PC-9 (cell line): Measurements from ENCODE around the gene BMP5. TPM values are rescaled to one million over a fixed set of nuclear protein-coding genes. Genes with fewer than 3 reads are reported as not detected.

Source experiments
- BruUV-seq: library from RNA; stranded (reverse); fragments of 400-500 nt; replicated peaks from 2 replicates; lab custom pipeline; 2021; lab: Mats Ljungman, UMichigan
- CTCF ChIA-PET: fragments of 300-600 bp; sonication (Branson Sonifier 250); formaldehyde crosslinking; loops from one replicate; lab custom pipeline; 2022; ENCODE audit warnings: antibody characterized with exemption; lab: Charles Lee
- POLR2A ChIA-PET: fragments of 300-600 bp; sonication (Branson Sonifier 250); formaldehyde crosslinking; loops from one replicate; lab custom pipeline; 2022; ENCODE audit warnings: antibody characterized with exemption; ENCODE audit not compliant: unreplicated experiment; lab: Charles Lee
- DNase-seq, 2 experiments: peaks; one replicate each; pipeline versions ENCODE4 v3.0.0 to v3.0.0-alpha.2; 2015 to 2022; ENCODE audit warnings: mixed read lengths in 1 of 2
- H2AFZ ChIP-seq: fragments of 200-600 bp; sonication (generic); 2 replicates; pipeline ENCODE4 v1.8.1; 2017; ENCODE audit warnings: antibody characterized with exemption
- H3F3A ChIP-seq: fragments of 200-600 bp; sonication (generic); 2 replicates; pipeline ENCODE4 v1.8.1; 2017; ENCODE audit warnings: antibody characterized with exemption, mild to moderate bottlenecking, low read depth; ENCODE audit not compliant: insufficient read depth
- H3K27ac ChIP-seq: fragments of 200-600 bp; sonication (generic); 2 replicates; pipeline ENCODE4 v1.6.1; 2016; ENCODE audit warnings: mixed run types
- H3K27me3 ChIP-seq: fragments of 200-600 bp; sonication (generic); 2 replicates; pipeline ENCODE4 v1.6.1; 2016; ENCODE audit warnings: low read depth, mixed run types; ENCODE audit not compliant: insufficient read depth
- H3K36me3 ChIP-seq: fragments of 200-600 bp; sonication (generic); 2 replicates; pipeline ENCODE4 v1.6.1; 2016; ENCODE audit warnings: low read depth, mixed run types
- H3K4me1 ChIP-seq: fragments of 200-600 bp; sonication (generic); replicated peaks from 2 replicates; pipeline ENCODE4 v1.6.1; 2016; ENCODE audit warnings: mixed run types; ENCODE audit not compliant: insufficient read depth
- H3K4me2 ChIP-seq: fragments of 200-600 bp; sonication (generic); 2 replicates; pipeline ENCODE4 v1.6.1; 2017; ENCODE audit warnings: mixed run types
- H3K4me3 ChIP-seq: fragments of 200-600 bp; sonication (generic); 2 replicates; pipeline ENCODE4 v1.6.1; 2016; ENCODE audit warnings: mixed run types
- H3K79me2 ChIP-seq: fragments of 200-600 bp; sonication (generic); 2 replicates; pipeline ENCODE4 v1.6.1; 2017; ENCODE audit warnings: low read depth, mixed run types
- H3K9me2 ChIP-seq: fragments of 200-600 bp; sonication (generic); 2 replicates; pipeline ENCODE4 v1.8.1; 2017; ENCODE audit warnings: mild to moderate bottlenecking; ENCODE audit not compliant: insufficient read depth
- H3K9me3 ChIP-seq: fragments of 200-600 bp; sonication (generic); 2 replicates; pipeline ENCODE4 v1.8.1; 2016; ENCODE audit warnings: low read depth; ENCODE audit not compliant: insufficient read depth
- H4K20me1 ChIP-seq: fragments of 200-600 bp; sonication (generic); 2 replicates; pipeline ENCODE4 v1.8.1; 2017; ENCODE audit not compliant: insufficient read depth
- EZH2 ChIP-seq: fragments of 200-600 bp; sonication (generic); IDR thresholded peaks from 2 replicates; pipeline ENCODE4 v1.8.0; 2017; ENCODE audit warnings: antibody characterized with exemption, low read depth
- intact Hi-C: fragments of 100-400 bp; cut with micrococcal nuclease; formaldehyde crosslinking; loops from one replicate; pipeline ENCODE4 v1.10.0; 2022; ENCODE audit not compliant: unreplicated experiment
- total RNA-seq: library from RNA; stranded (reverse); gene quantifications from 2 replicates; pipeline ENCODE4 v1.2.3, GENCODE V29; 2021
- TF ChIP-seq, protein P1 (sequence below): fragments of 200-600 bp; sonication (generic); conservative IDR thresholded peaks from 2 replicates; pipeline ENCODE4 v1.6.1; 2017; ENCODE audit warnings: mixed run types, antibody characterized with exemption, mild to moderate bottlenecking, moderate library complexity

The BMP5 gene
- total RNA-seq, 1 experiment from 2014 or later, result 0.20 TPM

DNA sequence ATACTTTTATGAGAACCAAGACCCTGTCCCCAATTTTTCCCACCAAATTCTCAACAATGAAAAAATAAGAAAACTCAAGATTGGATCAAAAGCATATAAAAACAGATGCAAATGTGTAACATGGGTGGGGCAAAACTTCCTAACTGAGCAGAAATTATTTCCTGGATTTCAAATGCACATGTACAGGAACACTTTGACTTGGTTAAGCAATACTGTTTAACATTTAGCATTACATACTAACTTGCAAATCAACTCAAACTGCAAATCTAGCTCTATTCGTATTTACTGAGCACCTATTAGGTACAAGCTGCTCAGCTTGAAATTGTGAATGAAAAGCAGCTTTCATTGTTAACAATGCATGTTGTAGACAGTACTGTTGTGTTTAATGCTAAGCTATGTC is 40.2 kb downstream of the BMP5 start:
- H3K79me2 ChIP-seq, result no peaks in the 10 kb centered on the region
- H3K4me3 ChIP-seq, result no peak overlapping the region
- H4K20me1 ChIP-seq, result no peaks in the 10 kb centered on the region
- POLR2A ChIA-PET, result no interaction called here
- no peaks in the 10 kb centered on the region for H3K27me3 ChIP-seq
- H3K36me3 ChIP-seq, result no peaks in the 10 kb centered on the region
- H3K9me3 ChIP-seq, result no peaks in the 10 kb centered on the region; the same call in 1 of the 2 replicates
- H3K4me1 ChIP-seq, result no peaks in the 10 kb centered on the region
- no TSS peak for BruUV-seq
- CTCF ChIA-PET, result no interaction called here
- H3K9me2 ChIP-seq, result no peaks in the 10 kb centered on the region; the same call in 1 of the 2 replicates
- H3K4me2 ChIP-seq, result no peak overlapping the region
- intact Hi-C loops, result no loop called here
- no peak for TF ChIP-seq EZH2
- TF ChIP-seq, protein P1, sequence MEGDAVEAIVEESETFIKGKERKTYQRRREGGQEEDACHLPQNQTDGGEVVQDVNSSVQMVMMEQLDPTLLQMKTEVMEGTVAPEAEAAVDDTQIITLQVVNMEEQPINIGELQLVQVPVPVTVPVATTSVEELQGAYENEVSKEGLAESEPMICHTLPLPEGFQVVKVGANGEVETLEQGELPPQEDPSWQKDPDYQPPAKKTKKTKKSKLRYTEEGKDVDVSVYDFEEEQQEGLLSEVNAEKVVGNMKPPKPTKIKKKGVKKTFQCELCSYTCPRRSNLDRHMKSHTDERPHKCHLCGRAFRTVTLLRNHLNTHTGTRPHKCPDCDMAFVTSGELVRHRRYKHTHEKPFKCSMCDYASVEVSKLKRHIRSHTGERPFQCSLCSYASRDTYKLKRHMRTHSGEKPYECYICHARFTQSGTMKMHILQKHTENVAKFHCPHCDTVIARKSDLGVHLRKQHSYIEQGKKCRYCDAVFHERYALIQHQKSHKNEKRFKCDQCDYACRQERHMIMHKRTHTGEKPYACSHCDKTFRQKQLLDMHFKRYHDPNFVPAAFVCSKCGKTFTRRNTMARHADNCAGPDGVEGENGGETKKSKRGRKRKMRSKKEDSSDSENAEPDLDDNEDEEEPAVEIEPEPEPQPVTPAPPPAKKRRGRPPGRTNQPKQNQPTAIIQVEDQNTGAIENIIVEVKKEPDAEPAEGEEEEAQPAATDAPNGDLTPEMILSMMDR, result no peak
- H3K27ac ChIP-seq, result no peak overlapping the region
- H3F3A ChIP-seq, result no peaks in the 10 kb centered on the region
- no peak for DNase-seq
- H2AFZ ChIP-seq, result no peak overlapping the region

DNA sequence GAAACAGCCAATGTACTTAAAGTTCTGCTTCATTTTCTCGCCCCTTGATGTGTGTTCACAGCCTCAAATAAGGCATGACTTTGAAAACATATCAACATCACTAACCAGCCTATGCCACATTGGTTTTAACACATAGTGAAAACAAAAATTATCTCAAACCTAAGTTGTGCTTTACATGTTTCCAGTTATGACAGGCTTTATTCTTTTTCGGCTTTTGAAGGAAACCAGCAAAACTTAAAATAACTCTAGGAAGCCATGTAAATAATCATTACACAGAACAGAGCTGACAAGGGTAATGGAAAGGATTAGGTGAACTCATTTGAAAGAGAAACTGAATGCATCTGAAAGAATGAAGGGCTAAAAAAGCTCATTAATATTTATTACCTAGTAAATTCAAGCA is 42.1 kb downstream of the BMP5 start:
- H3F3A ChIP-seq, result no peaks in the 10 kb centered on the region
- intact Hi-C loops, result no loop called here
- no peaks in the 10 kb centered on the region for H3K36me3 ChIP-seq
- H3K27ac ChIP-seq, result no peak overlapping the region
- H3K4me2 ChIP-seq, result no peak overlapping the region
- no peaks in the 10 kb centered on the region; the same call in 1 of the 2 replicates for H3K9me2 ChIP-seq
- no peak for DNase-seq
- H3K9me3 ChIP-seq, result no peaks in the 10 kb centered on the region; the same call in 1 of the 2 replicates
- no peaks in the 10 kb centered on the region for H3K79me2 ChIP-seq
- TF ChIP-seq, protein P1, result no peak
- TF ChIP-seq EZH2, result no peak
- no TSS peak for BruUV-seq
- no peaks in the 10 kb centered on the region for H4K20me1 ChIP-seq
- no peaks in the 10 kb centered on the region for H3K27me3 ChIP-seq
- H3K4me1 ChIP-seq, result 0 out of 2 replicates have a peak, but pooled peaks cover 3% of the 10 kb centered on the region
- H3K4me3 ChIP-seq, result no peak overlapping the region
- ChIA-PET CTCF (no interaction called here), POLR2A (no interaction called here)
- no peak overlapping the region for H2AFZ ChIP-seq

DNA sequence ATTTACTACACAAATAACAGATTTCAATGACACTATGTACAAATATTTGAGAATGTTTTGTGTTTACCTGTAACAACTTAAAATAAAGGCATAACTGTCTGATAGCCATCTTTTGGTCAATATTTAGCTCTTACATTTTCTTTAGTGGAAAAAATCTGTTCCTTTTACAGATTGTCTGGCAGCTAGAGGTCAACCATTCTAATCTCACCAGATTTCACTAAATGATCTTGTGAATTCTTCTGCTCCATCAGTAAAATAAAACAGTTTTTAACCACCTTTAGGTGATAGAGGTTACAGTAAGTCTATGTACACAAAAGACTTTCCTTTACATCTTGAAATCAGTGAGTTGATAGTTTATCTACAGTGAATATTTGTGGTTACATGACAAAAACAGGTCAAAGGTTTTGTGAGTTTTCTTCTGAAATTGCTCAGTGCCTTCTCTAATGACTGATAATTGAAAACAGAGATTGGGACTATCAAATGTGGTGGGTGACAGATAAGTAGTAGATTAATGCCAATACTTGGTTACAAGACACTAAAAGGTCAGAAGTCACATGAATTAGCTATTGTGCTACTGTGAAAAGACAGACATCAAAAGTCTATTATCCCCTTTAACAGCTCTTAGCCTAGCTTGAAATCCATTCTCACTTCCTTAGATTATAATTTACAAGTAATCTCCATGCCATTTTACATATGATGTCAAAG is 47.4 kb downstream of the BMP5 start:
- H3F3A ChIP-seq, result no peaks in the 10 kb centered on the region
- no peak overlapping the region for H3K4me2 ChIP-seq
- no peaks in the 10 kb centered on the region for H3K36me3 ChIP-seq
- H3K9me3 ChIP-seq, result peaks cover 5% of the 10 kb centered on the region; the same call in 1 of the 2 replicates
- ChIA-PET CTCF (no interaction called here), POLR2A (no interaction called here)
- peaks cover 10% of the 10 kb centered on the region; the same call in 1 of the 2 replicates for H3K4me1 ChIP-seq
- no peak for DNase-seq
- H3K4me3 ChIP-seq, result no peak overlapping the region
- BruUV-seq, result no TSS peak
- no peaks in the 10 kb centered on the region for H3K27me3 ChIP-seq
- no peaks in the 10 kb centered on the region for H3K79me2 ChIP-seq
- no peaks in the 10 kb centered on the region for H4K20me1 ChIP-seq
- H3K27ac ChIP-seq, result no peak overlapping the region
- TF ChIP-seq, protein P1, result no peak
- no peaks in the 10 kb centered on the region for H3K9me2 ChIP-seq
- intact Hi-C loops, result no loop called here
- no peak overlapping the region for H2AFZ ChIP-seq
